ENCODE results near the gene CDK13. TPM values are rescaled to one million over a fixed set of nuclear protein-coding genes. Genes with fewer than 3 reads are reported as not detected.

CDK13 gene
- total and polyA plus RNA-seq, 11 donors, result 12.4 to 32.2 (median 24.1) TPM

- Histone ChIP-seq H3K9me3 (no peaks in the 10 kb centered on the region), H3K27ac (no peak overlapping the region), H3K4me1 (peaks cover 0 to 23% (median 3%) of the 10 kb centered on the region in 12 donors), H3K36me3 (peaks cover 0 to 67% (median 49%) of the 10 kb centered on the region in 9 donors), H3K4me3 (no peak overlapping the region), H3K27me3 (no peaks in the 10 kb centered on the region)
- peak in 1 of 4 donors; percentile 18 for ATAC-seq
- no peak for DNase-seq
- no peak for TF ChIP-seq CTCF (IDR thresholded peaks at IDR 0.05)
- no peak for TF ChIP-seq POLR2A (IDR thresholded peaks at IDR 0.05)
- WGBS, 4 donors, result 21 to 32% (median 28%) methylated on average over 1 of the region's 1 CpG
- intact Hi-C loops (cut with DNase I), result loop anchor here in 1 of 10 donors (10.0 kb wide), 1 partner anchor 59 kb away; no protein-coding TSS in a partner anchor
These were observed 145.8 kb downstream of the CDK13 start for GRCh38 chr7:40095695-40096327.

- H3K27me3 ChIP-seq, result no peaks in the 10 kb centered on the region
- H3K9me3 ChIP-seq, result no peaks in the 10 kb centered on the region
- peaks cover 0 to 49% (median 30%) of the 10 kb centered on the region in 9 donors for H3K36me3 ChIP-seq
- WGBS, 4 donors, result 60 to 77% (median 63%) methylated on average over 2 of the region's 2 CpGs
- no peak overlapping the region for H3K27ac ChIP-seq
- TF ChIP-seq POLR2A (IDR thresholded peaks at IDR 0.05) (no peak), CTCF (IDR thresholded peaks at IDR 0.05) (no peak)
- intact Hi-C loops (cut with DNase I), result loop anchor here in 1 of 10 donors (10.0 kb wide), 1 partner anchor 57 kb away; no protein-coding TSS in a partner anchor
- no peak for DNase-seq
- no peak overlapping the region for H3K4me3 ChIP-seq
- no peak for ATAC-seq
- H3K4me1 ChIP-seq, result peaks cover 0 to 23% (median 3%) of the 10 kb centered on the region in 12 donors
These were observed 147.7 kb downstream of the CDK13 start for GRCh38 chr7:40097728-40098127.

- TF ChIP-seq CTCF (IDR thresholded peaks at IDR 0.05), result no peak
- no peak for TF ChIP-seq POLR2A (IDR thresholded peaks at IDR 0.05)
- intact Hi-C loops (cut with DNase I), result loop anchor here in 1 of 10 donors (10.0 kb wide), 1 partner anchor 56 kb away; no protein-coding TSS in a partner anchor
- Histone ChIP-seq H3K9me3 (no peaks in the 10 kb centered on the region), H3K36me3 (peaks cover 0 to 39% (median 19%) of the 10 kb centered on the region in 9 donors), H3K27me3 (no peaks in the 10 kb centered on the region), H3K4me1 (peaks cover 0 to 23% (median 3%) of the 10 kb centered on the region in 12 donors), H3K27ac (no peak overlapping the region), H3K4me3 (no peak overlapping the region)
- no peak for ATAC-seq
- no peak for DNase-seq
These were observed 148.8 kb downstream of the CDK13 start for GRCh38 chr7:40098810-40099209.

- no peak for DNase-seq
- Histone ChIP-seq H3K9me3 (no peaks in the 10 kb centered on the region), H3K27me3 (no peaks in the 10 kb centered on the region), H3K27ac (no peak overlapping the region), H3K4me3 (no peak overlapping the region), H3K36me3 (peaks cover 0 to 28% (median 9%) of the 10 kb centered on the region in 9 donors), H3K4me1 (peaks cover 0 to 23% (median 3%) of the 10 kb centered on the region in 12 donors)
- intact Hi-C loops (cut with DNase I), result loop anchor here in 1 of 10 donors (10.0 kb wide), 1 partner anchor 55 kb away; no protein-coding TSS in a partner anchor
- ATAC-seq, result no peak
- 95 to 100% (median 97%) methylated on average over 4 of the region's 4 CpGs for WGBS, 4 donors
- TF ChIP-seq POLR2A (IDR thresholded peaks at IDR 0.05) (no peak), CTCF (IDR thresholded peaks at IDR 0.05) (no peak)
These were observed 149.8 kb downstream of the CDK13 start for GRCh38 chr7:40099837-40100236.
